HG03558 (cell line): Measurements from ENCODE around the gene CCDC138.

Source experiments
- ATAC-seq: cut with Tn5 transposase; IDR thresholded peaks from one replicate; pipeline ENCODE4 v1.9.1; 2021; ENCODE audit warnings: moderate number of reproducible peaks; ENCODE audit not compliant: unreplicated experiment; ENCODE audit errors: extremely low read depth

CCDC138 gene

GRCh38 chr2:108824316-108825070 lies 37.9 kb downstream of the CCDC138 start:
- no peak for ATAC-seq

GRCh38 chr2:108825254-108825653 lies 38.7 kb downstream of the CCDC138 start:
- no peak for ATAC-seq

DNA sequence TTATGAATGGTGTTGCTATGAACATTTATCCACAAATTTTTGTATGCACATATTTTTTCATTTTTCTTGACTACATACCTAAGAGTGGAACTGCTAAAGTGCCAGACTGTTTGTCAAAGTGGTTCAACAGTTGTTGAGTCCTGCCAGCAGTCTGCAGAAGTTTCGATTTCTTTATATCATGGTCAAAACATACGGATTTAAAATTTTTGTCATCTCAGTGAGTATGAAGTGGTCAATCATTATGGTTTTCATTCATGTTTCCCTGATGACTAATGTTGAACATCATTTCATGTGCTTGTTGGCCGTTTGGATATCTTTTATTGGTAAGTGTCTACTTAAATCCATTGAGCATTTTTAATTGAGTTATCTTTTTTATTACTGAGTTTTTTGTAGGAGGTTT lies 39.2 kb downstream of the CCDC138 start:
- no peak for ATAC-seq

GRCh38 chr2:108829578-108830310 lies 43.2 kb downstream of the CCDC138 start:
- ATAC-seq = no peak

DNA sequence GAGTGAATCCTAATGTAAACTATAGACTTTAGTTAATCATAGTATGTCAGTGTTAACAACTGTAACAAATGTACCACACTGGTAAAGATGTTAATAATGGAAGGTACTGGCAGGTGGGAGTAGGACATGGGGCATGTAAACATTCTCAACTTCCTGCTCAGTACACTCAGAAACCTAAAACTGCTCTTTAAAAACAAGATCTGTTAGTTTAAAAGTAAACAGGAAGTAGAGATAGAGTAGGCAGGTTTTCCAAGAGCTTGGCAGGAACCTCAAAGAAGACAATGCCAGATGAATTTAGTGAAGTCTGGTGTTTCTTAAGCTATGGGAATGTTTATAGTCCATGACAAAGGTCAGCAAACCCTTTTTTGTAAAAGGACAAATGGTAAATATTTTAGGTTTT lies 46.6 kb downstream of the CCDC138 start:
- ATAC-seq = no peak

- ATAC-seq = no peak
Observed at GRCh38 chr2:108834620-108835019, 48.0 kb downstream of the CCDC138 start.

GRCh38 chr2:108835040-108835439 lies 48.5 kb downstream of the CCDC138 start:
- no peak for ATAC-seq

DNA sequence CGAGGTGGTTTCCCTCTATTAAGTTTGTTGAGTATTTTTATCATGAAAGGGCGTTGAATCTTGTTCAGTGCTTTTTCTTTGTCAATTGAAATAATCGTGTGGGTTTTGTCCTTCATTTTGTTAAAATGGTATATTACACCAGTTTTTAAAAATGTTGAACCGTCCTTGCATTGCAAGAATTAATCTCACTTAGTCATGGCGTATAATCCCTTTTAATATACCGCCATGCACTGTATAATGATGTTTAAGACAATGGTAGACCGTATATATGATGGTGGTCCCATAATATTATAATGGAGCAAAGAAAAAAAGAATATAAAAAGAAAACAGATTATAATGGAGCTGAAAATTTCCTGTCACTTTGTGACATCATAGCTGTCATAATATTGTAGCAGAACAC lies 50.6 kb downstream of the CCDC138 start:
- ATAC-seq = no peak

- ATAC-seq = no peak
Observed at GRCh38 chr2:108841506-108841905, 54.9 kb downstream of the CCDC138 start.

- ATAC-seq = no peak
Observed at GRCh38 chr2:108845923-108846322, 59.4 kb downstream of the CCDC138 start.

GRCh38 chr2:108847000-108847399 lies 60.4 kb downstream of the CCDC138 start:
- no peak for ATAC-seq

- no peak for ATAC-seq
Observed at GRCh38 chr2:108852375-108852774, 65.8 kb downstream of the CCDC138 start.

- no peak for ATAC-seq
Observed at GRCh38 chr2:108853421-108853820, 66.8 kb downstream of the CCDC138 start.

DNA sequence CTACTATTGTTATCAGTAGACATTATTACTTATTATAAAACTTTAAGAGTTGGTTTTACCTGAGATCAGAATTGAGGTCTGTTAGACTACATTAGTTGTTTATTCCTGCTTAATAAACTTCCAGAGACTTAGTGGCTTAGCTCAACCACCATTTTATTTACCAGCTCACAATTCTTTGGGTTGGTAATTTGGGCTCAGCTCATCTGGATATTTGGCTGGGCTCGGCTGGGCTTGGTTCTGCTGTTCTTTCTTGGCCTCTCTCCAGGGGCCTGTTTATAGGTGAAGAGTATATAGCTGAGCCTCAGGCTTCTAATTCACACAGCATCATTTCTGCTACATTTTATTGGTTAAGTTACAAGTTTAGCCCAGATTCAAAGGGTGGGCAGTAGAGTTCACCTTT lies 67.9 kb downstream of the CCDC138 start:
- no peak for ATAC-seq

GRCh38 chr2:108855194-108855593 lies 68.6 kb downstream of the CCDC138 start:
- no peak for ATAC-seq

DNA sequence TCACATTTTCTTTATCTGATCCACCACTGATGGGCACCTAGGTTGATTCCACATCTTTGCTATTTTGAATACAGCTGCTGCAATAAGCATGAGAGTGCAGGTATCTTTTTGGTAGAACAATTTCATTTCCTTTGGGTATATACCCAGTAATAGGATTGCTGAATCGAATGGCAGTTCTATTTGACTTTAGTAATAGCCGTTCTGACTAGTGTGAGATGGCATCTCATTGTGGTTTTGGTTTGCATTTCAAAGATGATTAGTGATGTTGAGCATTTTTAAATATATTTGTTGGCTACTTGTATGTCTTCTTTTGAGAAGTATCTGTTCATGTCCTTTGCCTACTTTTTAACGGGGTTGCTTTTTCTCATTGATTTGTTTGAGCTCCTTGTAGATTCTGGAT lies 72.3 kb downstream of the CCDC138 start:
- ATAC-seq = no peak

GRCh38 chr2:108866041-108866440 lies 79.5 kb downstream of the CCDC138 start:
- ATAC-seq = no peak

- ATAC-seq = no peak
Observed at GRCh38 chr2:108868911-108869310, 82.3 kb downstream of the CCDC138 start.

DNA sequence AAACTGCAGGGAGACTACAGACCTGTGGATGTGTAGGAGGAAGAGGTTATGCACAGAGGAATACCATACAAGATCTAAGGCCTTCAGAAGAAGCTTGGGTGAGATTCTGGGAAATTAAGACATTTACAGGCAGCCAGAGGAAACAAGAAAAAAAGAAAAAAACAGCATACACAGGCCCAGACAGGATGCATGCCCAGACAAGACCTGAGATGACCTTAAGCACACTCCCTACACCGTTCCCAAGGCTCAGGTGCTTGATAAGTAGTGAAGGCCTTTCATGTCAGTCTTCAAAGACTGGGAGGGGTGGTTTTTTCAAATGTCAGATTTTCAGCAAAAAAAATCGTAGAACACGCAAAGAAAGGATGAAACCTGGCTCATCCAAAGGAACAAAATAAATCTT lies 83.0 kb downstream of the CCDC138 start:
- no peak for ATAC-seq

DNA sequence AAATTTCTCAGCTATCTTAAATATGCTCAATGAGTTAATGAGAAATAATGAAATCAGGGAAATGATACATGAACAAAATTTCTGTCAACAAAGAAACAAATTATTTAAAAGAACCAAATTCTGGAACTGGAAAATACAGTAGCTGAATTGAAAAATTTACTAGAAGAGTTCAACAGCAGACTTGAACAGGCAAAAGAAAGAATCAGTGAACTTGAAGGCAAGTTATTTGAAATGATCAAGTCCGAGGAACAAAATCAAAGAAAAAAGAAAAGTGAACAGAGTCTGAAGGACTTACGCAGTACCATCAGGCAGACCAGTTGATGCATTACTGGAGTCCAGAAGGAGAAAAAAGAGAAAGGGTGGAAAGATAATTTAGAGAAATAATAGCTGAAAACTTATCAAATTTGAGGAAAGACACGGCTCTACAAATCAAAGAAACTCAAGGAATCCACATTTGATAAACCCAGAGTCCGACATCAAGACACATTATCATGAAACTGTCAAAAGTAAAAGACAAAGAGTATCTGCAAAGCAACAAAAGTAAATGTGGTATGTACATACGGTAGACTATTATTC lies 83.6 kb downstream of the CCDC138 start:
- ATAC-seq = no peak

GRCh38 chr2:108877506-108877905 lies 90.9 kb downstream of the CCDC138 start:
- ATAC-seq = no peak
